ENCODE results near the gene RALGAPA1. TPM values are rescaled to one million over a fixed set of nuclear protein-coding genes. Genes with fewer than 3 reads are reported as not detected.

RALGAPA1 gene
- total RNA-seq, 1 donor from 2014 or later = 31.8 TPM

GRCh38 chr14:35653045-35653444, 156.1 kb downstream of the RALGAPA1 start:
- intact Hi-C loops (cut with micrococcal nuclease) = no loop called here
- TF ChIP-seq CTCF (IDR thresholded peaks at IDR 0.05; ENCODE audit: borderline replicate concordance) = no peak
- H3K4me1 ChIP-seq = no peaks in the 10 kb centered on the region
- no peaks in the 10 kb centered on the region for H3K27me3 ChIP-seq (ENCODE audit: low read depth)
- no peak overlapping the region for H3K27ac ChIP-seq (replicated peaks)
- H3K36me3 ChIP-seq = peaks cover 64% of the 10 kb centered on the region
- no peak for DNase-seq
- no peaks in the 10 kb centered on the region for H3K9me3 ChIP-seq (replicated peaks)
- no peak overlapping the region for H3K4me3 ChIP-seq

GRCh38 chr14:35643513-35643912, 165.6 kb downstream of the RALGAPA1 start:
- no peaks in the 10 kb centered on the region for H3K4me1 ChIP-seq
- H3K9me3 ChIP-seq (replicated peaks) = peaks cover 37% of the 10 kb centered on the region
- no peak for TF ChIP-seq CTCF (IDR thresholded peaks at IDR 0.05; ENCODE audit: borderline replicate concordance)
- H3K4me3 ChIP-seq = no peak overlapping the region
- H3K27ac ChIP-seq (replicated peaks) = no peak overlapping the region
- no peaks in the 10 kb centered on the region for H3K27me3 ChIP-seq (ENCODE audit: low read depth)
- intact Hi-C loops (cut with micrococcal nuclease) = no loop called here
- peaks cover 84% of the 10 kb centered on the region for H3K36me3 ChIP-seq
- no peak for DNase-seq

- Histone ChIP-seq H3K9me3 (replicated peaks) (peaks cover 26% of the 10 kb centered on the region), H3K27ac (replicated peaks) (no peak overlapping the region), H3K4me1 (no peaks in the 10 kb centered on the region), H3K36me3 (peaks cover 81% of the 10 kb centered on the region), H3K4me3 (no peak overlapping the region), H3K27me3 (ENCODE audit: low read depth) (no peaks in the 10 kb centered on the region)
- intact Hi-C loops (cut with micrococcal nuclease) = no loop called here
- no peak for TF ChIP-seq CTCF (IDR thresholded peaks at IDR 0.05; ENCODE audit: borderline replicate concordance)
- DNase-seq = no peak
Measured at GRCh38 chr14:35637851-35638250, 171.2 kb downstream of the RALGAPA1 start.

- Histone ChIP-seq H3K27ac (replicated peaks) (no peak overlapping the region), H3K27me3 (ENCODE audit: low read depth) (no peaks in the 10 kb centered on the region), H3K36me3 (peaks cover 75% of the 10 kb centered on the region), H3K4me3 (no peak overlapping the region), H3K9me3 (replicated peaks) (peaks cover 20% of the 10 kb centered on the region), H3K4me1 (no peaks in the 10 kb centered on the region)
- DNase-seq = no peak
- intact Hi-C loops (cut with micrococcal nuclease) = no loop called here
- no peak for TF ChIP-seq CTCF (IDR thresholded peaks at IDR 0.05; ENCODE audit: borderline replicate concordance)
Measured at GRCh38 chr14:35637269-35637668, 171.8 kb downstream of the RALGAPA1 start.

- intact Hi-C loops (cut with micrococcal nuclease) = no loop called here
- Histone ChIP-seq H3K4me3 (no peak overlapping the region), H3K27ac (replicated peaks) (no peak overlapping the region), H3K4me1 (no peaks in the 10 kb centered on the region), H3K27me3 (ENCODE audit: low read depth) (no peaks in the 10 kb centered on the region), H3K9me3 (replicated peaks) (peaks cover 6% of the 10 kb centered on the region), H3K36me3 (peaks cover 44% of the 10 kb centered on the region)
- no peak for DNase-seq
- TF ChIP-seq CTCF (IDR thresholded peaks at IDR 0.05; ENCODE audit: borderline replicate concordance) = no peak
Measured at GRCh38 chr14:35632676-35633075, 176.4 kb downstream of the RALGAPA1 start.

GRCh38 chr14:35632271-35632670, 176.8 kb downstream of the RALGAPA1 start:
- peaks cover 2% of the 10 kb centered on the region for H3K9me3 ChIP-seq (replicated peaks)
- H3K4me1 ChIP-seq = no peaks in the 10 kb centered on the region
- H3K27ac ChIP-seq (replicated peaks) = no peak overlapping the region
- peaks cover 40% of the 10 kb centered on the region for H3K36me3 ChIP-seq
- no peak for TF ChIP-seq CTCF (IDR thresholded peaks at IDR 0.05; ENCODE audit: borderline replicate concordance)
- intact Hi-C loops (cut with micrococcal nuclease) = no loop called here
- DNase-seq = no peak
- H3K27me3 ChIP-seq (ENCODE audit: low read depth) = no peaks in the 10 kb centered on the region
- H3K4me3 ChIP-seq = no peak overlapping the region

Measured in left ventricle myocardium inferior (tissue), 1 donor.